SK-N-MC (cell line): ENCODE data around the gene SLC6A19.

Source experiments
- EZH2 ChIP-seq: fragments of 200-600 bp; sonication (generic); IDR thresholded peaks from one replicate; pipeline ENCODE4 v1.6.1; 2017; ENCODE audit warnings: antibody characterized with exemption
- POLR2AphosphoS5 ChIP-seq: IDR thresholded peaks from 2 replicates; pipeline ENCODE4 v1.6.1; 2012; ENCODE audit warnings: mild to moderate bottlenecking, low read depth, low read length, borderline replicate concordance

DNA sequence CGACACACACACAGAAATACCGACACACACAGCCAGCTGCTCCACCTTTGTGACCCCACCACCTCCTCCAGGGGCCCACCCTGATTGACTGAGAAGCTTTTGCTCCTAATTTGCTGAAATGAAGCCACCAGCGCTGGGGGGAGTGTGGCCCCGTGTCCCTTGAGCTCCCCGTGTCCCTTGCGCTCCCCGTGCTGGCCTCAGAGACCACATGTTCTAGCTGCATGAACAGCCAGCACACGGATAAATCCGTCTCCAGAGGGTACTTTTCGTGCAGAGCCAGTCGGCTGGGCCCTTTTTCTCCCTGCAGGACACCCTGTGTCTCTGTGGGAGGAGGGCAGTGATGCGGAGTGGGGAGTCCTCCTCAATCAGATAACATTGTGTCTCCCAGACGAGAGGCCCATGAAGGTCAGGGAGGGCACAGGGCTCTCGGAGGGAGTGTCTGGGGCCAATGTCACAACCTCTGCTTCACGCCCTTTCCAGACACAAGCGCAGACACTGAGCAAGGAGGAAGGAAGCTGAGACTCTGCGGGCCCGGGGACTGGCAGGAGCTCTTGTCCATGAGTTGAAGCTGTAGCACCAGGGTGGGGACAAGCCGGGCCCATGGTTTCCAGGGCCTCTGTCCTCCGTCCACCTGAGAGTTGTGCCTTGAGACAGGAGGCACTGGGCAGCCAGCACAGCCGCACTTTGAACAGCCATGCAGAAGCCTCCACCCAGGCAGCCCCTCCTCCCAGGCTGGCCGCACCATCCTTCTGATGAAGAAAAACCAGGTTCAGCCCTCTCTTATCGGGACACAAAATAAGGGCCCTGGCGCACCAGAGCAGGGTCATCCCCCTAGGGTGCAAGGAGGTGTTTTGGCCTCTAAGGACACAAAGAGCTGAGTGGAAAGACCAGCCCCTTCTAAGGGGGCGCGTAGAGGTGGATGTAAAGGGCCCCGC is 36.4 kb upstream of the SLC6A19 start:
- TF ChIP-seq POLR2AphosphoS5 (no peak), EZH2 (no peak)
